GM18517 (cell line): ENCODE results near the gene TAAR9.

Experiments used
- ATAC-seq: cut with Tn5 transposase; IDR thresholded peaks from one replicate; pipeline ENCODE4 v1.9.1; 2021; ENCODE audit warnings: mild to moderate bottlenecking, moderate library complexity; ENCODE audit not compliant: unreplicated experiment

Gene TAAR9, protein sequence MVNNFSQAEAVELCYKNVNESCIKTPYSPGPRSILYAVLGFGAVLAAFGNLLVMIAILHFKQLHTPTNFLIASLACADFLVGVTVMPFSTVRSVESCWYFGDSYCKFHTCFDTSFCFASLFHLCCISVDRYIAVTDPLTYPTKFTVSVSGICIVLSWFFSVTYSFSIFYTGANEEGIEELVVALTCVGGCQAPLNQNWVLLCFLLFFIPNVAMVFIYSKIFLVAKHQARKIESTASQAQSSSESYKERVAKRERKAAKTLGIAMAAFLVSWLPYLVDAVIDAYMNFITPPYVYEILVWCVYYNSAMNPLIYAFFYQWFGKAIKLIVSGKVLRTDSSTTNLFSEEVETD

DNA sequence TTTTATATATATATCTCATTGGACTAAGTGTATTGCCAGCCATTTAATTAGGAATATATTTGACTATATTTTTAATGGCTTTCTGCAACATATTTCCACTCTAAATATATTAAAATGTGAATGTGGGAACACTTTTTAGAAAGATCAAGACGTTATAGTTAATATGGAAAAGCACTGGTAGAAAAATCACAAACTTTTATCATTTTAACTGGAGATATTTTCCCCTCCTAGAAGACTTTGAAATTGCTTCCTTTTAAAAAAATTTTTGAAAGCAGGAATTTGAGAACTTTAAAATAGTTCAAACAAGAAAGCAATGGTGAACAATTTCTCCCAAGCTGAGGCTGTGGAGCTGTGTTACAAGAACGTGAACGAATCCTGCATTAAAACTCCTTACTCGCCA lies at the start of gene TAAR9:
Gene TAAR9 (plus strand): TSS at position 301 of the 400 bp plus-strand sequence. CDS start 13 bp downstream, at position 314.
- ATAC-seq: no peak

DNA sequence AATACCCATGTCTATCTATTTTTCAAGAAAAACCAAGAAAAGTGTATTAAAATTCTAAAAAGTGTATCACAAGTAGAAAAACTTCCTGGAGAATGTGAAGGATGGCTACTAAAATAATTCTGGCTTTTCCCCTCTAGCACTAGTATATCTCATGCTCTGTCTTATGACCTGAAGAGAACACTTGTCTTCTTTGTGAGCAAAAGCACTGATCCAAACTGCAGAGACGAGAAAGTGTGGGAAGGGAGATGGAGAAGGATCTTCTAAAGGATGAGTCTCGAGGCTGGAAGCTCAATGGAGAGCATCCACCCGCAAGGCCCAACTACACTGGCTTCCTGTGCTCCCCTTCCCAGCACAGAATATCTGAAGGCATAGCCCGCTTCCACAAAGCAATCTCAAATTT lies 48.7 kb upstream of the TAAR9 start:
- no peak for ATAC-seq

GRCh38 chr6:132490024-132490423 lies 48.1 kb upstream of the TAAR9 start:
- ATAC-seq: no peak

- peak; percentile 40 for ATAC-seq
Measured at GRCh38 chr6:132490478-132491204, 47.4 kb upstream of the TAAR9 start.

GRCh38 chr6:132491303-132491702 lies 46.8 kb upstream of the TAAR9 start:
- ATAC-seq: no peak

DNA sequence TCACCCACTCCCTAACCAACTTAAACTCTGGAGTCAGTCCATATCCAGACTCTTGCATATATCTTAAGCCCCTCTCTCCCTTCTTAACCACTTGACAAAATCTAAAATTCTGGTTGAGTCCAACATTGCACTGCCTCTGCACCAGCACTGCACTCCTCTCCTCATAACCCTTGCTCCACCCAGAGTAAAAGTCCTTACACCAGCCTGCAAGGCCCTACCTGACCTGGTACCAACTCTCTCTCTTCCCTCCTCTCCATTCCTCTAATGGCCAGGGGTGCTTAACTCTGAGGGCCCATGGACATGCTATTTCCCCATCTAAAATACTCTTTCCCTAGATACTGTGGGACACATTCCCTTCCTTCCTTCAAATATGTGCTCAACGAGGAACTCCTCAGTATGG lies 46.2 kb upstream of the TAAR9 start:
- ATAC-seq: no peak

- no peak for ATAC-seq
Measured at GRCh38 chr6:132494954-132495353, 43.1 kb upstream of the TAAR9 start.

GRCh38 chr6:132495604-132496079 lies 42.4 kb upstream of the TAAR9 start:
- ATAC-seq: peak; percentile 58

GRCh38 chr6:132496519-132497180 lies 41.4 kb upstream of the TAAR9 start:
- ATAC-seq: no peak

- peak; percentile 59 for ATAC-seq
Measured at GRCh38 chr6:132498638-132499037, 39.4 kb upstream of the TAAR9 start.

DNA sequence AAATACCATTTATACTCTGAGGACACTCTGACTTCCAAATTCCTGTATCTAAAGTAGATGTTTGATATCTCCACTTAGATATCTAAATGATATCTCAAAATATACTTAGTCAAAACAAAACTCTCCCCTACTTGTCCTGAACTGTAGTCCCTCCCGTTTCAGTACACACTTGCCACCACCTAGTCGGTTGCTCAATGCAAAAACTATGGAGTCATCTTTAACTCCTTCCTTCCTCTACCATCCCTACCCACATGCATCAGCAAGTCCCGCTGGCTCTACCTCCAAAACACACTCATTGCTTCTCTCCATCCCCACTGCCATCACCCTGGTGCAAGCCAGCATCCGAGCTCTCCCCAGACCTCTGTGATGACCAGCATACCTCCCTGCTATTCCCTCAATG lies 38.3 kb upstream of the TAAR9 start:
- no peak for ATAC-seq

DNA sequence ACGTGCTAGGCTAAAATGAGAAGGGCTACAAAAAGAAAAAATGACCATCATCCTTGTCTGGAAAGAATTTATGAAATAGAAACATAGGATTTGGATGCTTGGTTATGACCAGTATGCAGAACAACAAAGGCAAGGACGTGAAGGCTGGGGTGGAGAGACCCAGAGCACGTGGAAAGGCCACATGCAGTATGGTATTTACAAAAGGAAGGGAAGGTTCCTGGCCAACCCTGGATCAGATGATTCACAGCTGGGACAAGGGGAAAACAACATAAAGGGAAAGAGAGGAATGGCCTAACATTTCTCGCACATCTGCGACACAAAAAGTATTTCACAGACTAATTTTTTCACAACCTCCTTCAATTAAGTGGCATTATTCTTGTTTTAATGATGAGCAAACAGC lies 33.3 kb upstream of the TAAR9 start:
- ATAC-seq: no peak

- ATAC-seq: no peak
Measured at GRCh38 chr6:132505158-132505557, 32.9 kb upstream of the TAAR9 start.

GRCh38 chr6:132506461-132506860 lies 31.6 kb upstream of the TAAR9 start:
- no peak for ATAC-seq

GRCh38 chr6:132506869-132507808 lies 30.9 kb upstream of the TAAR9 start:
- ATAC-seq: no peak

GRCh38 chr6:132511210-132511830 lies 26.8 kb upstream of the TAAR9 start:
- no peak for ATAC-seq

DNA sequence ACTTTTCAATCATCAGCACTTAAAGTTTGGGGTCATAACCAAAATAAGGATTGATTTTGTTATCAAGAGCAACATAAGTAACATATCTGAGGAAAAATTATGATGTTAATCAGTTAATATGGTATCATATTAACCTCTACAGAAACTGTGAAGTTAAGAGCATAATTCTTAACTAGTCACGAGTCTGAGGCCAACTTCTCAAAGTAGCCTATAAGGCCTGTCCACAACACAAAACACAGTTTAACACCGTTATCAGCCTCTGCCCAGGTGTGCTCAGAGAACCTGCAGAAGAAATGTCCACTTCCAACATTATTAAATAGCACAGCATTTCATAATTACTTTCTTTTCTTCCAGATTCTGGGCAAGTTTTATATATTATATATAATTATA lies 26.3 kb upstream of the TAAR9 start:
- no peak for ATAC-seq

DNA sequence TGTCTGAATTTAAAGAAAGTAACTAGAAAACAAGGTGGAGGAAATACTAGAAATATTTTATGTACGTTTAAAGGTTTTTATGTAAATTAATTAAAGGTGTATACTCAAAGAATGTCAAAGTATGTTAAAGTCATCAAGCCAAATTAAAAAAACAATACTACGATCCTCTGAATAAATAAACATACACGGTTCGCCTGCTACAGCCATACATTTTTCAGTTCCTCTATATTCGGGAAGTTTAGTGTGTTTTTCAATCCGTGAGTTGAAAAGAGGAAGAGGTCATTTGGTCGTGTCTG lies 25.8 kb upstream of the TAAR9 start:
- no peak for ATAC-seq

DNA sequence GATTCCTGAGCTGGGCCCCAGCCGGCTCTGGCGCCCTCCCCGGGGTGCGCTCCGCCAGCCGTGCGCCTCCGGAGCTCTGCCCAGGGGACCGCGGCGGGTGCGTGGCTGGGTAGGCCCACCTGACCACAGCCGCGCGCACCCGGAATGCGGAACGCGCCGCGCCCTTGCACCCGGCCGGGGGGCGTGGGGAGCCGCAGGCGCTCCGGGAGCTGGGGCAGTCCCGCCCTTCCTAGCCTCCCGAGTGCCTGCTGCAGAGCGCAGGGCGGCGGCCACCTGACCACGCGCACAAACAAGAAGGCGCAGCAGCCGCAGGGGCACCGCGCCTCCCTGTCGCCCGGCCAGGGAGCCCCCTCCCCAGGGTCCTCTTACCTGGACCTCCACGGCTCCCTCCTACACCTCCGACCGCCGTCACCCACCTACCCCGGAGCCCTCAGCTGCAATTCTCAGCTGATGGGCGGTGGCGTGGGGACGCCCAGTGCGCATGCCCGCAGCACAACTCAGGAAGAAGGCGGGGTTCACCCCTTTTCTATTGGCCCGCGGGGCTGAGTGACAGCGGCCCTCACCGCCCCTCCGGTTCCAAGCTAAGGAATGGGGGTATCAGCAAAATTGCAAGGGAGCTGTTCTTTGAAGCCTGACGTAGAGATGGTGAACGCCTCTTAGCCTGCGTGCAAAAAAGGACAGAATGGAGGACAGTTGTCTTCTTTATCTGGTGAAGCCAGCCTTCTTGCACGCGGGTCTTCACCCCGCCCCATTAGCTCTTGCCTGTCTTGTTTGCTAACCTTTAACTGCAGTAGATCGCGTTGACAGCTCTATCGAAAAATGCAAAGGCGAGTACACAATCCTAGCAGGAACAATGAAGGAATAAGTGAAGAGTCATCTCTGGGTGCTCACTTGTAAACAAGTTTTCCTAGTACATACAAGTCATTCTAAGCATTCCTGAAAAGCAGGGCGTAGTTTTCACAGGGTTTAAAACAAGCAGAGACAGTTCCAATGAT lies 25.1 kb upstream of the TAAR9 start, which contains the start of gene STX7:
Gene STX7 (minus strand): TSS at position 479 of the 995 bp plus-strand sequence. CDS start 9,586 bp downstream, outside the sequence.
- ATAC-seq: peak; percentile 93
